Endothelial cell of umbilical vein (primary cell): ENCODE data around the gene MDFIC. TPM values are rescaled to one million over a fixed set of nuclear protein-coding genes. Genes with fewer than 3 reads are reported as not detected.

Experiments used
- BruUV-seq: library from RNA; stranded (reverse); fragments of 400-500 nt; replicated peaks from 2 replicates; lab custom pipeline; 2021; lab: Mats Ljungman, UMichigan
- CTCF ChIA-PET: fragments of 300-600, 350-600 bp; sonication (Branson Sonifier 250); formaldehyde crosslinking; loops from one replicate; lab custom pipeline; 2021; ENCODE audit warnings: antibody characterized with exemption, inconsistent platforms; lab: Charles Lee
- POLR2A ChIA-PET: fragments of 300-600, 350-600 bp; sonication (Branson Sonifier 250); formaldehyde crosslinking; loops from one replicate; lab custom pipeline; 2021; ENCODE audit warnings: antibody characterized with exemption, inconsistent platforms; lab: Charles Lee
- DNase-seq: peaks from one replicate; pipeline ENCODE4 v3.0.0-alpha.2; 2011; ENCODE audit warnings: low read depth, low spot score
- FAIRE-seq: peaks from 2 replicates; lab custom pipeline; 2011; peaks lifted over from hg19 to GRCh38; lab: Jason Lieb, UNC
- H2AFZ ChIP-seq: 2 replicates; pipeline ENCODE4 v1.6.0; 2012; ENCODE audit warnings: low read depth, low read length, control low read depth, inconsistent platforms
- H3K27ac ChIP-seq: 2 replicates; pipeline ENCODE4 v1.5.1; 2011; ENCODE audit warnings: low read depth, mild to moderate bottlenecking, control low read depth, low read length, moderate library complexity; ENCODE audit not compliant: insufficient read depth
- H3K27me3 ChIP-seq, 2 experiments: 2 replicates each; pipeline versions ENCODE4 v1.6.0 to v1.6.1; 2011; ENCODE audit warnings: low read length in 2 of 2, mixed read lengths in 1 of 2; ENCODE audit not compliant: control insufficient read depth in 2 of 2, insufficient read depth in 2 of 2
- H3K36me3 ChIP-seq, 2 experiments: 2 replicates in 1 of 2; 3 replicates in 1 of 2; pipeline ENCODE4 v1.5.1; 2011; ENCODE audit warnings: low read length in 2 of 2, mild to moderate bottlenecking in 1 of 2, moderate library complexity in 1 of 2; ENCODE audit not compliant: control insufficient read depth in 2 of 2, insufficient read depth in 2 of 2; ENCODE audit errors: extremely low read depth in 1 of 2
- H3K4me1 ChIP-seq: 3 replicates; pipeline ENCODE4 v1.5.1; 2011; ENCODE audit warnings: mild to moderate bottlenecking, low read length; ENCODE audit not compliant: control insufficient read depth, insufficient read depth; ENCODE audit errors: extremely low read depth
- H3K4me2 ChIP-seq: 2 replicates; pipeline ENCODE4 v1.6.1; 2011; ENCODE audit warnings: low read length, control low read depth, mixed read lengths; ENCODE audit not compliant: insufficient read depth
- H3K4me3 ChIP-seq, 3 experiments: fragments of 200-600 bp in 1 of 3; sonication (generic), shearing (Covaris generic) in 1 of 3; replicated peaks in 1 of 3; 2 replicates each; pipeline ENCODE4 v1.5.1; 2011 to 2016; ENCODE audit warnings: control low read depth in 3 of 3, low read length in 3 of 3, mild to moderate bottlenecking in 2 of 3, inconsistent platforms in 1 of 3, low read depth in 1 of 3, moderate library complexity in 1 of 3; ENCODE audit not compliant: insufficient read depth in 1 of 3
- H3K79me2 ChIP-seq: 2 replicates; pipeline ENCODE4 v1.6.0; 2012; ENCODE audit warnings: low read length, inconsistent platforms; ENCODE audit not compliant: control insufficient read depth, insufficient read depth
- H3K9ac ChIP-seq: replicated peaks from 2 replicates; pipeline ENCODE3; 2011; ENCODE audit warnings: low read length, control low read depth; ENCODE audit not compliant: insufficient read depth; ENCODE audit errors: extremely low read depth
- H3K9me1 ChIP-seq: replicated peaks from 3 replicates; pipeline ENCODE4 v1.6.0; 2011; ENCODE audit warnings: mild to moderate bottlenecking, low read length; ENCODE audit not compliant: control insufficient read depth, insufficient read depth; ENCODE audit errors: extremely low read depth
- H3K9me3 ChIP-seq: replicated peaks from 2 replicates; pipeline ENCODE4 v1.5.1; 2012; ENCODE audit warnings: low read length, inconsistent platforms; ENCODE audit not compliant: control insufficient read depth, insufficient read depth
- H4K20me1 ChIP-seq: replicated peaks from 2 replicates; pipeline ENCODE3; 2011; ENCODE audit warnings: mild to moderate bottlenecking, low read length; ENCODE audit not compliant: control insufficient read depth, insufficient read depth; ENCODE audit errors: extremely low read depth
- CTCF ChIP-seq, 2 donors: IDR thresholded peaks; 1 replicate in 1 of 2; 2 replicates in 1 of 2; pipeline ENCODE4 v1.5.1; 2011; ENCODE audit warnings: low read length in 2 of 2, mild to moderate bottlenecking in 2 of 2, moderate library complexity in 2 of 2, control low read depth in 1 of 2, inconsistent platforms in 1 of 2, low read depth in 1 of 2; ENCODE audit not compliant: insufficient read depth in 1 of 2; ENCODE audit errors: extremely low read depth in 1 of 2
- EZH2 ChIP-seq: IDR thresholded peaks from 2 replicates; pipeline ENCODE4 v1.6.1; 2012; ENCODE audit warnings: borderline replicate concordance, low read depth, mild to moderate bottlenecking, moderate library complexity, low read length, inconsistent platforms; ENCODE audit not compliant: severe bottlenecking
- FOS ChIP-seq: IDR thresholded peaks from 2 replicates; pipeline ENCODE4 v1.6.1; 2011; ENCODE audit warnings: mild to moderate bottlenecking, low read length, moderate library complexity, borderline replicate concordance; ENCODE audit not compliant: insufficient read depth
- JUN ChIP-seq: IDR thresholded peaks from 2 replicates; pipeline ENCODE4 v1.6.1; 2011; ENCODE audit warnings: borderline replicate concordance, low read depth; ENCODE audit not compliant: insufficient read length, insufficient read depth
- MYC ChIP-seq: IDR thresholded peaks from one replicate; pipeline ENCODE4 v1.6.1; 2011; ENCODE audit warnings: mild to moderate bottlenecking, low read depth, low read length
- POLR2A ChIP-seq: IDR thresholded peaks from 2 replicates; pipeline ENCODE4 v1.6.1; 2012; ENCODE audit warnings: low read depth, mild to moderate bottlenecking, control low read depth, low read length
- POLR2AphosphoS5 ChIP-seq: IDR thresholded peaks from 2 replicates; pipeline ENCODE4 v1.6.1; 2012; ENCODE audit warnings: low read depth, mild to moderate bottlenecking, control low read depth, low read length, moderate library complexity; ENCODE audit not compliant: insufficient read depth
- dilution Hi-C: fragments of 300-500 bp; cut with MboI; formaldehyde crosslinking; loops from one replicate; pipeline ENCODE4 v1.15.0; 2019; ENCODE audit warnings: low sequenced_read_pairs; ENCODE audit not compliant: extremely low pct_ligation_motif_present
- intact Hi-C: fragments of 100-400 bp; cut with micrococcal nuclease; formaldehyde crosslinking; loops from one replicate; pipeline ENCODE4 v1.10.0; 2022
- polyA plus RNA-seq, 4 experiments: library from polyadenylated mRNA; depleted of rRNA in 3 of 4; stranded (reverse) in 3 of 4; unstranded in 1 of 4; fragments of >200 nt; gene quantifications; 2 replicates each; pipeline versions ENCODE4 v1.2.1 to v1.2.3, GENCODE V29; 2011 to 2012; ENCODE audit warnings: missing spikeins in 1 of 4
- total RNA-seq: library from RNA; stranded (reverse); gene quantifications from 2 replicates; pipeline ENCODE4 v1.2.3, GENCODE V29; 2021

Gene MDFIC
- total and polyA plus RNA-seq, 2 donors (not counting 3 experiments of a cell fraction or from before 2014, with no cell fraction given), result 6.5 to 14.2 TPM

- CTCF ChIA-PET, result interaction anchor here (0.8 to 2.3 kb wide), 10 partner anchors 9 to 929 kb away, joined by 3 to 11 read pairs (median 4); no protein-coding TSS in a partner anchor
- no TSS peak for BruUV-seq
- Histone ChIP-seq H3K79me2 (no peaks in the 10 kb centered on the region), H3K4me3 (peak overlapping the region; percentile 60 to 96 (median 73)), H3K36me3 (no peaks in the 10 kb centered on the region), H4K20me1 (no peaks in the 10 kb centered on the region), H3K27me3 (peaks cover 0 to 2% of the 10 kb centered on the region in 2 experiments), H3K4me2 (peak overlapping the region; percentile 76), H2AFZ (peak overlapping the region; percentile 93), H3K9me1 (no peaks in the 10 kb centered on the region), H3K4me1 (peaks cover 3% of the 10 kb centered on the region), H3K9ac (peak overlapping the region; percentile 93), H3K27ac (peak overlapping the region; percentile 58), H3K9me3 (no peaks in the 10 kb centered on the region)
- DNase-seq, result peak; percentile 81
- TF ChIP-seq POLR2AphosphoS5 (peak; percentile 27), EZH2 (no peak), POLR2A (peak; percentile 61)
- POLR2A ChIA-PET, result no interaction called here
- peak; percentile 73 for FAIRE-seq
- dilution Hi-C loops, result no loop called here
- intact Hi-C loops, result loop anchor here (1.0 to 10.0 kb wide), 5 partner anchors 174 to 841 kb away; no protein-coding TSS in a partner anchor
Observed at GRCh38 chr7:114922652-114923402, 933 bp downstream of the MDFIC start.

- CTCF ChIA-PET, result interaction anchor here (0.8 to 2.3 kb wide), 13 partner anchors 9 to 928 kb away, joined by 3 to 11 read pairs (median 4); no protein-coding TSS in a partner anchor
- no TSS peak for BruUV-seq
- DNase-seq, result no peak
- FAIRE-seq, result no peak
- H3K9me3 ChIP-seq, result no peaks in the 10 kb centered on the region
- H3K4me1 ChIP-seq, result peaks cover 3% of the 10 kb centered on the region
- peak overlapping the region; percentile 60 to 96 (median 73) for H3K4me3 ChIP-seq
- H3K9ac ChIP-seq, result peak overlapping the region; percentile 93
- peaks cover 0 to 2% of the 10 kb centered on the region in 2 experiments for H3K27me3 ChIP-seq
- H2AFZ ChIP-seq, result peak overlapping the region; percentile 93
- POLR2A ChIA-PET, result interaction anchor here (0.5 kb wide), 1 partner anchor 555 kb away, joined by 3 read pairs; no protein-coding TSS in a partner anchor
- H3K27ac ChIP-seq, result no peak overlapping the region
- H4K20me1 ChIP-seq, result no peaks in the 10 kb centered on the region
- H3K9me1 ChIP-seq, result no peaks in the 10 kb centered on the region
- peak overlapping the region; percentile 76 for H3K4me2 ChIP-seq
- H3K36me3 ChIP-seq, result no peaks in the 10 kb centered on the region
- dilution Hi-C loops (no loop called here), intact Hi-C loops (loop anchor here (1.0 to 10.0 kb wide), 5 partner anchors 173 to 841 kb away; no protein-coding TSS in a partner anchor)
- no peaks in the 10 kb centered on the region for H3K79me2 ChIP-seq
- no peak for TF ChIP-seq MYC
- no peak for TF ChIP-seq JUN
- TF ChIP-seq EZH2, result no peak
- TF ChIP-seq POLR2A, result no peak
- TF ChIP-seq POLR2AphosphoS5, result no peak
- no peak for TF ChIP-seq FOS
- TF ChIP-seq CTCF (IDR thresholded peaks at IDR 0.05; ENCODE audit: extremely low read depth in 1 of 2, insufficient read depth in 1 of 2, low read depth in 1 of 2, low read length in 2 of 2), result no peak
Observed at GRCh38 chr7:114923403-114923713, 1.5 kb downstream of the MDFIC start.
